Lower leg skin (tissue), 3 donors: Measurements from ENCODE around the gene GLS.

Experiments used
- CTCF ChIP-seq, 3 donors: fragments of 450-650 bp; IDR thresholded peaks; one replicate each; pipeline ENCODE4 v1.5.1; 2016; ENCODE audit warnings: antibody characterized with exemption in 3 of 3, mild to moderate bottlenecking in 3 of 3, moderate library complexity in 2 of 3
- POLR2A ChIP-seq, 2 donors: fragments of 450-650 bp; IDR thresholded peaks; one replicate each; pipeline ENCODE4 v1.6.1; 2016 to 2017; ENCODE audit warnings: antibody characterized with exemption in 2 of 2, mild to moderate bottlenecking in 1 of 2, moderate library complexity in 1 of 2

- TF ChIP-seq CTCF (IDR thresholded peaks at IDR 0.05) (no peak), POLR2A (IDR thresholded peaks at IDR 0.05) (no peak)
Measured at GRCh38 chr2:190891889-190892288, 11.3 kb downstream of the GLS start.
